GM13976 (cell line): ENCODE data around the gene RP2.

Experiments
- DNase-seq: peaks from one replicate; pipeline ENCODE4 v3.0.0; 2012; ENCODE audit warnings: low spot score
- in situ Hi-C: fragments of 300-500 bp; cut with MboI; formaldehyde crosslinking; loops from one replicate; pipeline ENCODE4 v1.12.0; 2022; ENCODE audit warnings: low sequenced_read_pairs, mixed read lengths, inconsistent platforms; ENCODE audit not compliant: unreplicated experiment
- TF ChIP-seq, protein P1 (sequence below): IDR thresholded peaks from 2 replicates; pipeline ENCODE4 v1.5.1; 2012; ENCODE audit warnings: borderline replicate concordance, mild to moderate bottlenecking; ENCODE audit not compliant: insufficient read depth; ENCODE audit errors: extremely low read depth, missing control alignments, control extremely low read depth

Gene RP2

DNA sequence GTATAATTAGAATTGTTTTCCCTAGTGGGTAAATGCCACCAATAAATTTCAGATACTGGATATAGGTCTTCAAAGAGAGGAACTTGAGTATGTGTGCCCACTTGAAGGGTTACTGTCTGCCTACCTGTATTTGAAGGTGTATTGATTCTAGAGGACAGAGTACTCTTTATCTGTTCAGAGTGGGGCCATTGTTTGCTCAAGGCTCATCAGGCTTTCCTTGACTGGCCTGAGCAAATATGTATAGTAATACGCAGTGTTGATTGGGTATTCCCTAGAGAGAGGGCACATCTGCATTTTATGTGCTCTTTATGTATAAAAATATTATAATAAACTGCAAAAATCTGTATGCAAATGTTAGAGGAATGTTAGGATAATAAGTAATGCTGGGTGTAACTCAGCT is 23.7 kb downstream of the RP2 start:
- no peak for DNase-seq
- in situ Hi-C loops: no loop called here
- TF ChIP-seq, protein P1, sequence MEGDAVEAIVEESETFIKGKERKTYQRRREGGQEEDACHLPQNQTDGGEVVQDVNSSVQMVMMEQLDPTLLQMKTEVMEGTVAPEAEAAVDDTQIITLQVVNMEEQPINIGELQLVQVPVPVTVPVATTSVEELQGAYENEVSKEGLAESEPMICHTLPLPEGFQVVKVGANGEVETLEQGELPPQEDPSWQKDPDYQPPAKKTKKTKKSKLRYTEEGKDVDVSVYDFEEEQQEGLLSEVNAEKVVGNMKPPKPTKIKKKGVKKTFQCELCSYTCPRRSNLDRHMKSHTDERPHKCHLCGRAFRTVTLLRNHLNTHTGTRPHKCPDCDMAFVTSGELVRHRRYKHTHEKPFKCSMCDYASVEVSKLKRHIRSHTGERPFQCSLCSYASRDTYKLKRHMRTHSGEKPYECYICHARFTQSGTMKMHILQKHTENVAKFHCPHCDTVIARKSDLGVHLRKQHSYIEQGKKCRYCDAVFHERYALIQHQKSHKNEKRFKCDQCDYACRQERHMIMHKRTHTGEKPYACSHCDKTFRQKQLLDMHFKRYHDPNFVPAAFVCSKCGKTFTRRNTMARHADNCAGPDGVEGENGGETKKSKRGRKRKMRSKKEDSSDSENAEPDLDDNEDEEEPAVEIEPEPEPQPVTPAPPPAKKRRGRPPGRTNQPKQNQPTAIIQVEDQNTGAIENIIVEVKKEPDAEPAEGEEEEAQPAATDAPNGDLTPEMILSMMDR: no peak

GRCh38 chrX:46863072-46863471 is 26.2 kb downstream of the RP2 start:
- TF ChIP-seq, protein P1: no peak
- DNase-seq: no peak
- in situ Hi-C loops: no loop called here

DNA sequence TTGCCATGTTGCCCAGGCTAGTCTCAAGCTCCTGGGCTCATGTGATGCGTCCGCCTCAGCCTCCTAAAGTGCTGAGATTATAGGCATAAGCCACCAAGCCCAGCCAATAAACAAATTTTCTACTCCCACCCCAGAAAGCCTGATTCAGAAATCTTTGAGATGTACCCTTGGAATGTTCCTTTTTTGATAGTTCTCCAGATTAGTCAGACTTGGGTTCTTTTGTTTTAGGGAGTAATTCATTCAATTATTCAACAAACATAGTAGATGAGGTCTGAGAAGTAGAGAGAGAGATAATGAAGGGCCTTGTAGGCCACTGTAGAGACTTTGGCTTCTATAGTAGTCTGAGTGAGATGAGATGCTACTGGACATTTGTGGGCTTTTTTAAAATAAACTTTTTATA is 27.8 kb downstream of the RP2 start:
- DNase-seq: no peak
- TF ChIP-seq, protein P1: no peak
- in situ Hi-C loops: no loop called here

DNA sequence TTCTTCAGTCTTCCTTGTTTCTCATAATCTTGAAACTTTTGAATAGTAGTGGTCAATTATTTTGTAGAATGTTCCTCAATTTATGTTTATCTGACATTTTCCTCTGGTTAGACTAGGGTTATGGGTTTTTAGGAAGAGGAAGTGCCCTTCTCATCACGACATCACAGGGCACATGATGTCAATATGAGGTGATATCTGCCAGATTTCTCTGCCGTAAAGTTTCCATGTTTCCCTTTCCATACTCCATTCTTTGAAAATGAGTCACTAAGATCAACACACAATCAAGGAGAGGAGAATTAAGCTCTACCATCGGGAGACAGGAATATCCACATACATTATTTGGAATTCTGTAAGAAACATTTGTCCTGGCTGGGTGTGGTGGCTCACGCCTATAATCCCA is 28.4 kb downstream of the RP2 start:
- DNase-seq: no peak
- TF ChIP-seq, protein P1: no peak
- in situ Hi-C loops: no loop called here

DNA sequence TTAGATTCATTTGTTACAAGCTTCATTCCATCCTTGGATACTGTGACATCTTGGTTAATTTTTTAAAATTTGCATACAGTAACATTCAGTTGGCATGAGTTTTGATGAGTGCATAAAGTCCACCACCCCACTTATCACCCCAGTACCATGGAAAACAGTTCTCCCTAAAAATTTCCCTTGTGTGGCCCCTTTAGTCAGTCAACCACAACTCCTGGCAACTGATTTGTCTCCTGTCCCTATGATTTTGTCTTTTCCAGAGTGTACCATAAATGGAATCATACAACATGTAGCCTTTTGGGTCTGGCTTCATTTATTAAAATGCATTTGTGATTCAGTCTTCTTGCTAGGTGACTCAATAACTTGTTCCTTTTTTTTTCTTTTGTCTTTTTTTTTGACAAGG is 29.9 kb downstream of the RP2 start:
- in situ Hi-C loops: no loop called here
- TF ChIP-seq, protein P1: no peak
- DNase-seq: no peak

DNA sequence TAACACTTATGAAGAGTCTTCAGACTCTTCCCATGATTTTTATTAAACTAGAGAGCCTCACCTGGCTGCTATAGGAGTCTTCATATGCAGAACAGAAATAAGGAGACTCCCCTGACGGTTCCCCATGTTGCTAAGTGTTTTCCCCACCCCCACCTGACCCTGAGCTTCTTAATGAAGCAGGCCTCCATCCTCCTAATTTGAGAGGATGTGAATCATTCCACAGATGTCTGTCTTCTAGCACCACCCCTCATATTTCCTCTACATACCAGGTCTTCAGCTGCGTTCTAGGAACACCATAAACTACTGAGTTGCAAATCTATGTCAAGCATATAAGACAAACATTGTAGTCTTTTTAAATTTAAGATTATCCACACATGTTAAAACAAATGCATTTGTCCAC is 36.9 kb downstream of the RP2 start:
- in situ Hi-C loops: no loop called here
- TF ChIP-seq, protein P1: no peak

DNA sequence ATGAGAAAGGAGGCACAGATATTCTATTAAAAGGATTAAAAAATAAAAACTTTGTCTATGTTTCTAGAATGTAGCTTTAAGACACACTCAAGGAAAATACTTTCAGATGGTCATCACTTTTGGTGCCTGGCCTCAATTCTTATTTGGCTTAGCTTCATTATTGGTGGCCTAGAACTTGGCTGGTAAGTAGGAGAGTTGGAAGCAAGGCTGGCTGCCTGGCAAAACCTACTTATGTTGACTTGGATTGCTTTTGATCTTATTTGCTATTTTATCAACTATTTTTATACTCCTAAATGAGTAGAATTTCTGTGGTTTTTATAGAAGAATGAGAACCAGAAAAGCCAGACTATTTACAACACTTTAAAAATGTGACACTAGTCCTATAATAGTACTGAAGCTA is 40.1 kb downstream of the RP2 start:
- DNase-seq: no peak
- in situ Hi-C loops: no loop called here

More for the DNA sequence above, 36.9 kb downstream of the RP2 start:
- DNase-seq: no peak

More for the DNA sequence above, 40.1 kb downstream of the RP2 start:
- TF ChIP-seq, protein P1: no peak
